Inflammatory macrophage (primary cell): ENCODE results near the gene PABPC1L2B.
"Not testable (repeated sequence)": the region's sequence is repeated elsewhere in the genome, so short reads cannot be mapped to it uniquely, and the experiment has no call there.

Experiments used
- DNase-seq, 2 donors: peaks; one replicate each; pipeline ENCODE4 v3.0.0-alpha.2; 2020 to 2022
- total RNA-seq, 18 experiments: gene quantifications; one replicate each; lab custom pipeline; 2026; ENCODE audit warnings: mixed read lengths in 6 of 18, inconsistent platforms in 2 of 18; lab: John Stamatoyannopoulos, UW

The PABPC1L2B gene
- 0 to 0.07 (median 0) reads per million in 18 experiments for total RNA-seq

DNA sequence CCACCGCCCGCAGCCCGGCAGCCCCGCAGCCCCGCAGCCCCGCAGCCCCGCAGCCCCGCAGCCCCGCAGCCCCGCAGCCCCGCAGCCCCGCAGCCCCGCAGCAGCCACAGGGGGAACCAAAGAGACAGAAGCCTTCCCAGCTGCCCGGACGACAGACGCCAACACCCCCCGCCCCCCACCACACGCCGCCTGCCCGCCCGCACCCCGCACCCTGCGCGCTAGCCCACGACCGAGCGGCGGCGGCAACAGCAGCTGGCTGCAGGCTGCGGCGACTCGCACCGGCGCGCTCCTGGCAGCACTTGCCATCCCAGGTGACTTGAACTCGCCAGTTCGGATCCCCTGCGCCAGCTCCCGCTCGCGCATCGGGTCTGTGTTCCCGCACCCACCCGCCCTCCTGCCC lies at the start of gene PABPC1L2B:
PABPC1L2B (plus strand) TSS at position 207 of the 400 bp plus-strand sequence. CDS start 704 bp downstream, outside the sequence.
- DNase-seq, result not testable (repeated sequence)

GRCh38 chrX:72959971-72960370 lies 42.8 kb upstream of the PABPC1L2B start:
- not testable (repeated sequence) for DNase-seq

GRCh38 chrX:72971859-72972258 lies 30.9 kb upstream of the PABPC1L2B start:
- DNase-seq, result not testable (repeated sequence)

GRCh38 chrX:72974885-72975284 lies 27.9 kb upstream of the PABPC1L2B start:
- DNase-seq, result not testable (repeated sequence)

DNA sequence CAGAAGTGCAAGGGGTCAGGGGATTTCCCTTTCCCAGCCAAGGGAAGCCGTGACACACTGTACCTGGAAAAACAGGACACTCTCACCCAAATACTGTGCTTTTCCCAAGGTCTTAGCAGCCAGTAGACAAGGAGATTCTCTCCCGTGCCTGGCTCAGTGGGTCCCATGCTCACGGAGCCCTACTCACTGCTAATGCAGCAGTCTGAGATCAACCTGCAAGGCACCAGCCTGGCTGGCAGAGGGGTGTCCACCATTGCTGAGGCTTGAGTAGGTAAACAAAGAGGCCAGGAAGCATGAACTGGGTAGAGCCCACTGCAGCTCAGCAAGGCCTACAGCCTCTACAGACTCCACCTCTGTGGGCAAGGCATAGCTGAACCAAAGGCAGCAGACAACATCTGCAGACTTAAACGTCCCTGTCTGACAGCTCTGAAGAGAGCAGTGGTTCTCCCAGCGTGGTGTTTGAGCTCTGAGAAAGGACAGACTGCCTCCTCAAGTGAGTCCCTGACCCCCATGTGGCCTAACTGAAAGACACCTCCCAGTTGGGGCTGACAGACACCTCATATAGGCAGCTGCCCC lies 21.8 kb upstream of the PABPC1L2B start:
- DNase-seq, result not testable (repeated sequence)

- not testable (repeated sequence) for DNase-seq
Measured at GRCh38 chrX:73004032-73004431, 1.3 kb downstream of the PABPC1L2B start.

- no peak for DNase-seq
Measured at GRCh38 chrX:73021361-73022092, 18.8 kb downstream of the PABPC1L2B start.

DNA sequence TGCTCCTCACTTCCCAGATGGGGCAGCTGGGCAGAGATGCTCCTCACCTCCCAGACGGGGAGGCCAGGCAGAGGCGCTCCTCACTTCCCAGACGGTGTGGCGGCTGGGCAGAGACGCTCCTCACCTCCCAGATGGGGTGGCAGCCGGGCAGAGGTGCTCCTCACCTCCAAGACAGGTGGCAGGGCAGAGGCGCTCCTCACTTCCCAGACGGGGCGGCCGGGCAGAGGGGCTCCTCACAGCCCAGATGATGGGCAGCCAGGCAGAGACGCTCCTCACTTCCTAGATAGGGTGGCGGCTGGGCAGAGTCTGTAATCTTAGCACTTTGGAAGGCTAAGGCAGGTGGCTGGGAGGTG lies 19.3 kb downstream of the PABPC1L2B start:
- DNase-seq, result not testable (repeated sequence)

GRCh38 chrX:73028876-73029275 lies 26.1 kb downstream of the PABPC1L2B start:
- DNase-seq, result no peak
